GM21737 (cell line): ENCODE measurements around the gene UNC119B.
"Not testable (repeated sequence)": the region's sequence is repeated elsewhere in the genome, so short reads cannot be mapped to it uniquely, and the experiment has no call there.

Source experiments
- ATAC-seq: cut with Tn5 transposase; IDR thresholded peaks from one replicate; pipeline ENCODE4 v1.9.1; 2021; ENCODE audit warnings: mild to moderate bottlenecking, moderate library complexity; ENCODE audit not compliant: unreplicated experiment

UNC119B gene

DNA sequence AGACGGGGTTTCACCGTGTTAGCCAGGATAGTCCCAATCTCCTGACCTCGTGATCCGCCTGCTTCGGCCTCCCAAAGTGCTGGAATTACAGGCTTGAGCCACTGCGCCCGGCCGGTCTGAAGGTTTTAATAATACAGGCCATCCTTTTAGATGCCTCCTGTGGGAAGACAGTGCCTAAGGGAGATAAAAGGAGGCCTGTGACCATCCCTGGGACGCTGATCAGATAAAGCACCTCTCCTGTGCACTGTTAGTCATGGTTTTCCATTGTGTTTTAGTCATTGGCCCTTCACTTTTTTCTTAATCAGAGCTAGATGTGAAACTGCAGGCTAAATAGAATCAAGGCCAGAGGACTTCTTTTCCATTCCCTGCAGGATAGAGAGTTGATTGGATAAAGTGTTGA is 7.8 kb downstream of the UNC119B start:
- no peak for ATAC-seq

DNA sequence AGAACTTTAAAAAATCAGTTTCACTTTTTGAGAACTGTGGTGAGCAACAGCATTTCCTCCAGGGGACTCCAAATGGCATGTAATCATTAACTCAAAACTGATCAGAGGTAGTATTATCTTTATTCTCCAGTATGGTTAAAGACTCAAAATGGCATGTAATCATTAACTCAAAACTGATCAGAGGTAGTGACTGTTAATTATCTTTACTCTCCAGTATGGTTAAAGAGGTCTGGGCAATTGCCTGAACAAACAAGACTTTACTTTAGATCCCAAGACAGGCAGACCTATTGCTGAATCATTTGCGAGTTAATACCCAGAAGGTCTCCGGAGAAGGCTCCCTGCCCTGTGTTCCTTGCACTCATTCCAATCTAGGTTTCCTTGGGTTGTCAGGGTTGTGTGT is 8.8 kb downstream of the UNC119B start:
- ATAC-seq = no peak

DNA sequence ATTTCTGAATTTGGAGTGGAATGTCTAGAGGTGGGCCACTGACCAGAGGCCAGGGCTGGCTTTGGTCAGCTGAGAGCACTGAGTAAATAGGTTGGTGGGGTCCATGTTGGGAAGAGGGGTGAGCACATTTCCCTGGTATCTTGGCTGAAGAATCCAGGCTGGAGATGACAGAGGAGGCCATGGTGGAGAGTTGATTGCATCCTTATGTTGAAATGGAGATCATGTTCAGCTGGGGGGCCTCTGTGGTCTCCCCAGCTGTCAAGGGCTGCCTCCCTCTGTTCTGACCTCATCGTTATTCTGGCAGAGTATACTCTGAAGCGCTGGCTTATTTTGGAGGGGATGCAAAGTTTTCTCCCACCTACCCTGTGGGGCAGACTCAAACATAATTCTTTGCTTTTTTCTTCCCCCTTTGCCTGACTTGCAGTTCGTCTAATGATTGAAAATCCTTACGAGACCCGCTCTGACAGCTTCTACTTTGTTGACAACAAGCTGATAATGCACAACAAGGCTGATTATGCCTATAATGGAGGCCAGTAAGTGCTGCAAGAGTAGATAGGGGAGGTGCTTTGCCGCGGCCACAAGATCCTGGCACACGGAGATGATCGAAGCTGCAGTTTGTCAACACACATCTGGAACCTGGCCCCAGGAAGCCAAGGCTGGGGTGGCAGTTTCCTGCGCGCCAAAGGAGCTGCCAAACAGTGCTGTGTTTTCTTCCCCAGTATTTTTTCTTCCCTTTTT is 9.4 kb downstream of the UNC119B start:
- no peak for ATAC-seq

GRCh38 chr12:120720234-120720986 is 10.2 kb downstream of the UNC119B start:
- ATAC-seq = no peak

GRCh38 chr12:120720987-120721801 is 10.9 kb downstream of the UNC119B start:
- no peak for ATAC-seq

GRCh38 chr12:120721866-120722265 is 11.6 kb downstream of the UNC119B start:
- no peak for ATAC-seq

DNA sequence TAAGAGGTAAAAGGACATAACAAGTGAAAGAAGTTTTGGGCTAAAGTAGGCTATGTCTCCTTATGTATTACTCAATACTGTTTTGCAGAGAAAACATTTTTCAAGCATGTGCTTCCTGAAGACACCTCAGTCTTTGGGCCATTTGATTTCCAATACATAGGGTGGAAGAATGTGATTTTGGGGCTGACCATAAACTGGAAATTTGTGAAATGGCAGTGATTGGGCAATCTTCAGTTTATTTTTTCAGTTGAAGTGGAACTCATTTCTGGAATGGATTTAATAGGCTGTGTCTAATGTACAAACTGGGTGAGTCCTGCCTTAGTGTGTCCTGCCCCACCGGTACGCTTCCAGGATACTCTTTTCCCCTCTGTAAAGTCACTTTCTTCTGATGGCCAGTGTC is 12.5 kb downstream of the UNC119B start:
- ATAC-seq = no peak

GRCh38 chr12:120724720-120725119 is 14.5 kb downstream of the UNC119B start:
- no peak for ATAC-seq

DNA sequence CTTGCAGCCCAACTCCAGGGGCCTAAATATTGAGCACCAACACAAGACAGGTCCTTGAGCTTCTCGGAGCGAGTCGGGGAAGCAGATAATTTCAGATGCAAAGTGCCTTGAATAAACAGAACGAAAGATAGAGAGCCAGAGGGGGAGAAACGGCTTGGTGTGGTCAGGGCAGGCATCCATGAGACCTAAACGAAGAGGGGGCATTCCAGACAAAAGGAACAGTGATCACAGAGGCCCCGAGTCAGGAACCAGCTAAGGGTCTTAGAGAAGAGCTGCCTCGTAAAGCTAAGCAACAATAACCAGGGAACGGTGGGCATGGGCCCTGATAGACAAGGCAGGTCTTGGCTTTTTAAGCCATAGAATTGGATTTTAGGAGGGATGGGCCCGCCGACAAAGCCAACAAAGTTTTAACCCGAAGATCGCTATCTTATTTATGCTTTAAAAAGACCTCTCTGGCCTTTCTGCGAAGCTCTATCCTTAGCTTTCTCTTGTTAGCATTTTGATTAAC is 14.9 kb downstream of the UNC119B start:
- no peak for ATAC-seq

DNA sequence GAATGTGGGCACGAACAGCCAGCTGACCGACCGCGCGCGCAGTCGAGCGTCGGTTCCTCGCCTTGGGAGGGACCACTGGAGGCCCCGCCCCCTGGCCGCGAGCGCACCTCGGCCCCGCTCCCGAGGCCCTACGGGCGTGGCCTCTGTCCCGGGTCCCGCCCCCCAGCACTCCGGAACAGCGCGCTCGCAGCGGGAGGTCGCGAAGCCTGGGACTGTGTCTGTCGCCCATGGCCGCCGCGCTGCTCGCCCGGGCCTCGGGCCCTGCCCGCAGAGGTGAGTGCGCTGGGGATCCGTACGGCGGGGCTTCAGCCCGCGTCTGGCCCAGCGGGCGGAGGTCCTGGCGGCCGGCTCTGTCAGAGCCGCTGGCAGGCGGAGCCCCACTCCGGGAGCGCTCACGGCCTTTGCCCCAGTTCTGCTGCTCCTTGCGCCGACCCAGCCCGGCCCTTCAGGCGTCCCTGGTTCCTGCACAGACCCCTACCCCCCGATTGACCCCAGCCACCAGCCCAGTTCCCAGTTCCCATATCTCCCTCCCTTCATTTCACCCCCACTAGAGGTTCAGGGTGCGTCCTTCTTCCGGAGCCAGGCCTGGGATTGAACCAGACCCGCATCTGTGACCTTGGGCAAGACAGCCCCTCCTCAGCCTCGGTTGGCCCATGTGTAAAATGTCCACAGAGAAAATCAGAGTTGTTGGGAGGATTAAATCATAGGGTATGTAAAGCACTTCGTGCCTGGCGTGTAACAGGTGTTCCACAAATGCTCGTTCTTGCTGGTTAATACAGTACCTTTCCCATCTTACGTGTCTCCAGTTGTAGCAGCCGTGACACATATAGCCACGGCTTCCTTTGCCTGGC is 15.6 kb downstream of the UNC119B start, which contains the start of gene ACADS:
ACADS (plus strand) TSS at position 168 of the 851 bp plus-strand sequence; CDS start at position 228, 60 bp downstream.
- peak; percentile 93 for ATAC-seq

GRCh38 chr12:120726510-120726793 is 16.2 kb downstream of the UNC119B start:
- ATAC-seq = no peak

- ATAC-seq = no peak
These were observed 16.7 kb downstream of the UNC119B start for GRCh38 chr12:120726961-120727360.

- not testable (repeated sequence) for ATAC-seq
These were observed 21.9 kb downstream of the UNC119B start for GRCh38 chr12:120732198-120732597.

- ATAC-seq = no peak
These were observed 23.3 kb downstream of the UNC119B start for GRCh38 chr12:120733574-120733973.

GRCh38 chr12:120734210-120734609 is 24.0 kb downstream of the UNC119B start:
- ATAC-seq = no peak

GRCh38 chr12:120735181-120735580 is 24.9 kb downstream of the UNC119B start:
- ATAC-seq = no peak

DNA sequence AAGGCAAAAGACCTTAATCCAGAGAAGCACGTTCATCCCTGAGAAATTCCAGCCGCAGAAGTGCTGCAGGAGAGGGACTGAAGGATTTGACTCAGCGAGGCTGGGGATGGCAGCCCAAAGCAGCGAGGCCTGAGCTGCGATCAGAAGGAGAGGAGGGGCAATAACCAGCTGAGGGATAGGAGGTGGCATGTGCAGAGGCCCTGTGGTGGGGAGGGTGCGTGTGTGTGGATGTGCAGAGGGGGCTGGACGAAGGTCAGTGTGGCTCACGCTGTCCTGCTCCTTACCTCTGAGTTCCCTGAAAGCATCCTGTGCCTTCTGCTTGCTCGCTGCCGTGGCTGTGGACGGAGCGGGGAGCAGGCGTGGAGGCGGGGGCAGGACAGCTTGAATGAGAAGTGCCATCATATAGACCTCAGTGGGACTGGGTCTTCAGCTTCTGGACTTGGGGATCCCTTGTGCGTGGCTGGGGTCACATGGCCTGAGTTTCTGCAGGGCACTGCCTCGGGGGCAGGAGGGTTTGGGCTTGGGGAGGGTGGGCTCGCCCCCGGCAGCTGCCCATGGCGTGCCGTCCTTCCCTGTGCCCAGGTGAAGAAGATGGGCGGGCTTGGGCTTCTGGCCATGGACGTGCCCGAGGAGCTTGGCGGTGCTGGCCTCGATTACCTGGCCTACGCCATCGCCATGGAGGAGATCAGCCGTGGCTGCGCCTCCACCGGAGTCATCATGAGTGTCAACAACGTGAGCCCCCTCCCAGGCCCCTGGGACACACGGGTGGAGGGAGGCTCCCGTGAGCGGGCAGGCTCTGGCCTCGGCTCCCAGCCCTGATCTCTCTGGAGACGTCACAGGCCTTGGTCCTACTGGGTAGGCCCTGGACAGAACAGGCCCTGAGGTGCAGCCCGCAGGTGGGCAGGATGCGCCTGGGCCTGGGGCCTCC is 26.4 kb downstream of the UNC119B start:
- ATAC-seq = no peak

GRCh38 chr12:120737557-120738251 is 27.4 kb downstream of the UNC119B start:
- ATAC-seq = no peak
